Stomach (tissue), 9 donors: ENCODE data around the gene ANKRD11. TPM values are rescaled to one million over a fixed set of nuclear protein-coding genes. Genes with fewer than 3 reads are reported as not detected.

Experiments used
- DNase-seq, 2 donors: peaks; one replicate each; pipeline versions ENCODE4 v3.0.0 to v3.0.0-alpha.2; 2013 to 2019
- H3K27ac ChIP-seq, 5 donors: fragments of 200-600 bp in 4 of 5; sonication (generic) in 4 of 5; one replicate each; pipeline ENCODE4 v1.5.1; 2013 to 2019; ENCODE audit warnings: mild to moderate bottlenecking in 1 of 5, moderate library complexity in 1 of 5
- H3K27me3 ChIP-seq, 3 donors: fragments of 200-600 bp; sonication (generic); one replicate each; pipeline ENCODE4 v1.5.1; 2017 to 2019; ENCODE audit warnings: mixed run types in 1 of 3
- H3K36me3 ChIP-seq, 4 donors: fragments of 200-600 bp; sonication (generic); 1 replicate in 3 of 4; 2 replicates in 1 of 4; pipeline ENCODE4 v1.5.1; 2016 to 2019
- H3K4me1 ChIP-seq, 4 donors: fragments of 200-600 bp; sonication (generic); one replicate each; pipeline ENCODE4 v1.5.1; 2016 to 2019
- H3K4me3 ChIP-seq, 4 donors: fragments of 200-600 bp; sonication (generic) in 3 of 4; one replicate each; pipeline ENCODE4 v1.5.1; 2016 to 2019; ENCODE audit warnings: mild to moderate bottlenecking in 1 of 4
- H3K9me3 ChIP-seq, 4 donors: fragments of 200-600 bp; sonication (generic); one replicate each; pipeline ENCODE4 v1.5.1; 2016 to 2019
- EP300 ChIP-seq: sonication (generic); formaldehyde crosslinking; IDR thresholded peaks from one replicate; pipeline ENCODE4 v1.6.1; 2017; ENCODE audit warnings: antibody characterized with exemption
- POLR2A ChIP-seq, 4 donors: fragments of 450-650 bp; IDR thresholded peaks; one replicate each; pipeline ENCODE4 v1.6.1; 2016; ENCODE audit warnings: antibody characterized with exemption in 4 of 4, control low read depth in 2 of 4, mild to moderate bottlenecking in 1 of 4, moderate library complexity in 1 of 4
- POLR2AphosphoS5 ChIP-seq, 3 donors: sonication (generic); formaldehyde crosslinking; IDR thresholded peaks; one replicate each; pipeline ENCODE4 v1.6.1; 2016; ENCODE audit warnings: antibody characterized with exemption in 3 of 3
- WGBS, 5 donors: extraction: QIAGEN DNeasy Blood & Tissue Kit in 3 of 5; methylation state at CpG; one replicate each; pipeline versions ENCODE4 v1.1.5 to v1.1.7; 2013 to 2018; 5-methylcytosine and 5-hydroxymethylcytosine counted together
- intact Hi-C: fragments of 100-400 bp; cut with DNase I; formaldehyde crosslinking; loops from one replicate; pipeline ENCODE4 v1.15.1; 2023; ENCODE audit warnings: low total_unique reads
- polyA plus RNA-seq, 3 donors: library from polyadenylated mRNA; stranded (reverse); fragments of 200-250 nt; gene quantifications; one replicate each; pipeline ENCODE4 v1.2.3, GENCODE V29; 2013
- total RNA-seq, 5 donors: library from RNA; depleted of rRNA; stranded (reverse); fragments of >200 nt; gene quantifications; one replicate each; pipeline versions ENCODE4 v1.1.0 to v1.2.3, GENCODE V29; 2014 to 2016
- TF ChIP-seq, protein P1 (sequence below), 7 experiments: fragments of 450-650 bp in 4 of 7; fragments of 200-600 bp in 3 of 7; sonication (generic) in 3 of 7; IDR thresholded peaks; one replicate each; pipeline ENCODE4 v1.5.1; 2016 to 2019; ENCODE audit warnings: antibody characterized with exemption in 7 of 7, control low read depth in 2 of 7, mild to moderate bottlenecking in 1 of 7
- donor health status: healthy with polysubstance abuse.
- donor health status: Bipolar disorder and iron deficiency.
- donor health status: healthy.

ANKRD11 gene
- total and polyA plus RNA-seq, 8 donors: 25.4 to 350 (median 88.7) TPM

- 76 to 89% (median 80%) methylated on average over 2 to 3 of the region's 3 CpGs for WGBS, 5 donors
- H3K4me1 ChIP-seq: peaks cover 65 to 97% (median 84%) of the 10 kb centered on the region in 4 donors
- no peaks in the 10 kb centered on the region for H3K27me3 ChIP-seq
- intact Hi-C loops: no loop called here
- TF ChIP-seq POLR2A (IDR thresholded peaks at IDR 0.05) (no peak), POLR2AphosphoS5 (IDR thresholded peaks at IDR 0.05) (no peak), EP300 (no peak)
- TF ChIP-seq, protein P1, sequence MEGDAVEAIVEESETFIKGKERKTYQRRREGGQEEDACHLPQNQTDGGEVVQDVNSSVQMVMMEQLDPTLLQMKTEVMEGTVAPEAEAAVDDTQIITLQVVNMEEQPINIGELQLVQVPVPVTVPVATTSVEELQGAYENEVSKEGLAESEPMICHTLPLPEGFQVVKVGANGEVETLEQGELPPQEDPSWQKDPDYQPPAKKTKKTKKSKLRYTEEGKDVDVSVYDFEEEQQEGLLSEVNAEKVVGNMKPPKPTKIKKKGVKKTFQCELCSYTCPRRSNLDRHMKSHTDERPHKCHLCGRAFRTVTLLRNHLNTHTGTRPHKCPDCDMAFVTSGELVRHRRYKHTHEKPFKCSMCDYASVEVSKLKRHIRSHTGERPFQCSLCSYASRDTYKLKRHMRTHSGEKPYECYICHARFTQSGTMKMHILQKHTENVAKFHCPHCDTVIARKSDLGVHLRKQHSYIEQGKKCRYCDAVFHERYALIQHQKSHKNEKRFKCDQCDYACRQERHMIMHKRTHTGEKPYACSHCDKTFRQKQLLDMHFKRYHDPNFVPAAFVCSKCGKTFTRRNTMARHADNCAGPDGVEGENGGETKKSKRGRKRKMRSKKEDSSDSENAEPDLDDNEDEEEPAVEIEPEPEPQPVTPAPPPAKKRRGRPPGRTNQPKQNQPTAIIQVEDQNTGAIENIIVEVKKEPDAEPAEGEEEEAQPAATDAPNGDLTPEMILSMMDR (IDR thresholded peaks at IDR 0.05): no peak
- no peak overlapping the region for H3K4me3 ChIP-seq
- H3K27ac ChIP-seq: peak overlapping the region in 1 of 5 donors; percentile 5
- no peaks in the 10 kb centered on the region for H3K9me3 ChIP-seq
- no peak for DNase-seq
- no peaks in the 10 kb centered on the region for H3K36me3 ChIP-seq
Measured at GRCh38 chr16:89449726-89450335, 40.5 kb downstream of the ANKRD11 start.

GRCh38 chr16:89448656-89449055 is 41.7 kb downstream of the ANKRD11 start:
- Histone ChIP-seq H3K9me3 (no peaks in the 10 kb centered on the region), H3K27me3 (no peaks in the 10 kb centered on the region), H3K4me3 (no peak overlapping the region), H3K4me1 (peaks cover 69 to 99% (median 88%) of the 10 kb centered on the region in 4 donors), H3K36me3 (no peaks in the 10 kb centered on the region), H3K27ac (no peak overlapping the region)
- intact Hi-C loops: no loop called here
- 43 to 50% (median 44%) methylated on average over 10 of the region's 10 CpGs for WGBS, 5 donors
- peak; percentile 28 to 83 for DNase-seq
- no peak for TF ChIP-seq POLR2A (IDR thresholded peaks at IDR 0.05)
- no peak for TF ChIP-seq EP300
- TF ChIP-seq, protein P1 (IDR thresholded peaks at IDR 0.05): no peak
- peak in 1 of 3 donors; percentile 51 for TF ChIP-seq POLR2AphosphoS5 (IDR thresholded peaks at IDR 0.05)

GRCh38 chr16:89446975-89447293 is 43.4 kb downstream of the ANKRD11 start:
- Histone ChIP-seq H3K27ac (no peak overlapping the region), H3K9me3 (no peaks in the 10 kb centered on the region), H3K4me3 (no peak overlapping the region), H3K36me3 (no peaks in the 10 kb centered on the region), H3K4me1 (peaks cover 70 to 99% (median 89%) of the 10 kb centered on the region in 4 donors), H3K27me3 (no peaks in the 10 kb centered on the region)
- TF ChIP-seq, protein P1 (IDR thresholded peaks at IDR 0.05): no peak
- TF ChIP-seq POLR2A (IDR thresholded peaks at IDR 0.05) (no peak), EP300 (no peak), POLR2AphosphoS5 (IDR thresholded peaks at IDR 0.05) (no peak)
- no peak for DNase-seq
- 41 to 67% (median 52%) methylated on average over 5 to 6 of the region's 6 CpGs for WGBS, 5 donors
- intact Hi-C loops: no loop called here

DNA sequence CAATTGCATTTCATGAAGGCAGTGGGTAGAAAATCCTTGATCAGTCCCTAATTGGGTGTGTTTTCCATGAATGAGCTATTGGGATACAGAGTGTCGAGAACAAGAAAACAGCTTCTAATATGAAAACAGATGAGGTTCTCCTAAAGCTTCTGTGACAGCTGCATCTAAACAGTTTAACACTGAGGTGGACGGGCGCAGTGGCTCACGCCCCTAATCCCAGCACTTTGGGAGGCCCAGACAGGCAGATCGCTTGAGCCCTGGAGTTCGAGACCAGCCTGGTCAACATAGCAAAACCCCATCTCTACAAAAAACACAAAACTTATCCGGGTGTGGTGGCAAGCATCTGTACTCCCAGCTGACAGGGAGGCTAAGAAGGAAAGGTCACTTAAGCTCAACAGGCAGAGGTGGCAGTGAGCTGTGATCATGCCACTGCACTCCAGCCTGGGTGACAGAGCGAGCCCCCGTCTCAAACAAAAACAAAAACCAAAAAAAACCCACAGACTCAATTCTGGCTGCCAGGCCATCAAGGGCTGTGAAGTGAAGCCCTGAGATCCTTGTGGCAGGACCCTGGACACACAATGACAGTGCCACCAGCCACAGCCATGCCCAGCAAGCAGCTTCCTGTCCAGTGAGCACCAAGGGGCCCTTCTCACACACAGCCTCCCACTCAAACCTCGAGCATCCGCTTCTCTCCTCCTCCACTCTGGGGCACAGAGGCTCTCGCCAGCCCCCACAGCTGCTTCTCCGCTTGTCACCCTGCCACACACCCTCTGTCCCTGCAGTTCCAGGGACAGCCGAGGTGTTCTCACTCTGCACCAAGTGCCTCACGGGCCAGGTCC is 44.0 kb downstream of the ANKRD11 start:
- no peak for TF ChIP-seq EP300
- TF ChIP-seq, protein P1 (IDR thresholded peaks at IDR 0.05): no peak
- TF ChIP-seq POLR2AphosphoS5 (IDR thresholded peaks at IDR 0.05): no peak
- no peak for TF ChIP-seq POLR2A (IDR thresholded peaks at IDR 0.05)
- Histone ChIP-seq H3K36me3 (no peaks in the 10 kb centered on the region), H3K27ac (no peak overlapping the region), H3K27me3 (no peaks in the 10 kb centered on the region), H3K4me3 (no peak overlapping the region), H3K9me3 (no peaks in the 10 kb centered on the region), H3K4me1 (peaks cover 69 to 99% (median 86%) of the 10 kb centered on the region in 4 donors)
- intact Hi-C loops: no loop called here
- WGBS, 5 donors: 62 to 72% (median 64%) methylated on average over 15 of the region's 15 CpGs
- no peak for DNase-seq
